ENCODE results near the gene TSSK3. TPM values are rescaled to one million over a fixed set of nuclear protein-coding genes. Genes with fewer than 3 reads are reported as not detected.
A peak's percentile ranks its signal among the peaks of the same experiment; 100 is the strongest.
"Not testable (repeated sequence)": the region's sequence is repeated elsewhere in the genome, so short reads cannot be mapped to it uniquely, and the experiment has no call there.

Gene TSSK3
- total RNA-seq, 4 donors from 2014 or later, result 5.2 TPM; not detected in 3

DNA sequence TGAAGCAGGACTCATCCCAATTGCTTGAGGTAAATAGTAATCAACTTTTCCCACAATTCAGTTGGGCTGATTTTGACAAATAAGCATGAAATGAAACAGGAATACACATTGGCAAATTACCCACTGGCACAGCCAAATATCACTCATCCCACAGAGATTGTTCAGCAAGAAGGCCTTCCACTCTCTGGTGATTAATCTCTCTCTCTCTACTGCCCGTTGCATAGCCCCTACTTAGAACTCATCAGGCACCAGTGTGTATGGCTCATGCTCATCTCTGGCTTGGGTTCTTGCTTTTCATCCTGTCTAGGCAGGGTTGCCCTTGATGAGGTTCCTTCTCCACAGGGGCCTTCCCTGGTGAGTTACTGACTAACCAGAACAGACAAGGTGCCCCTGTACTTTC is 30.8 kb downstream of the TSSK3 start:
- Histone ChIP-seq H3K4me3 (peak overlapping the region in 2 of 4 donors; percentile 68 to 91), H3K27ac (peak overlapping the region in 1 of 4 donors; percentile 87), H3K27me3 (no peaks in the 10 kb centered on the region), H3K36me3 (peaks cover 0 to 38% (median 0%) of the 10 kb centered on the region in 3 donors), H3K4me1 (peaks cover 0 to 23% (median 3%) of the 10 kb centered on the region in 4 donors), H3K9me3 (no peaks in the 10 kb centered on the region)
- no peak for DNase-seq
- TF ChIP-seq, protein P1, sequence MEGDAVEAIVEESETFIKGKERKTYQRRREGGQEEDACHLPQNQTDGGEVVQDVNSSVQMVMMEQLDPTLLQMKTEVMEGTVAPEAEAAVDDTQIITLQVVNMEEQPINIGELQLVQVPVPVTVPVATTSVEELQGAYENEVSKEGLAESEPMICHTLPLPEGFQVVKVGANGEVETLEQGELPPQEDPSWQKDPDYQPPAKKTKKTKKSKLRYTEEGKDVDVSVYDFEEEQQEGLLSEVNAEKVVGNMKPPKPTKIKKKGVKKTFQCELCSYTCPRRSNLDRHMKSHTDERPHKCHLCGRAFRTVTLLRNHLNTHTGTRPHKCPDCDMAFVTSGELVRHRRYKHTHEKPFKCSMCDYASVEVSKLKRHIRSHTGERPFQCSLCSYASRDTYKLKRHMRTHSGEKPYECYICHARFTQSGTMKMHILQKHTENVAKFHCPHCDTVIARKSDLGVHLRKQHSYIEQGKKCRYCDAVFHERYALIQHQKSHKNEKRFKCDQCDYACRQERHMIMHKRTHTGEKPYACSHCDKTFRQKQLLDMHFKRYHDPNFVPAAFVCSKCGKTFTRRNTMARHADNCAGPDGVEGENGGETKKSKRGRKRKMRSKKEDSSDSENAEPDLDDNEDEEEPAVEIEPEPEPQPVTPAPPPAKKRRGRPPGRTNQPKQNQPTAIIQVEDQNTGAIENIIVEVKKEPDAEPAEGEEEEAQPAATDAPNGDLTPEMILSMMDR (IDR thresholded peaks at IDR 0.05), result no peak
- TF ChIP-seq POLR2A (IDR thresholded peaks at IDR 0.05), result no peak

GRCh38 chr1:32393832-32394140 is 31.4 kb downstream of the TSSK3 start:
- TF ChIP-seq, protein P1 (IDR thresholded peaks at IDR 0.05), result no peak
- TF ChIP-seq POLR2A (IDR thresholded peaks at IDR 0.05), result no peak
- H3K4me1 ChIP-seq, result peaks cover 0 to 23% (median 3%) of the 10 kb centered on the region in 4 donors
- H3K9me3 ChIP-seq, result no peaks in the 10 kb centered on the region
- no peaks in the 10 kb centered on the region for H3K27me3 ChIP-seq
- H3K4me3 ChIP-seq, result peak overlapping the region; percentile 63 to 91 (median 71)
- H3K27ac ChIP-seq, result peak overlapping the region; percentile 84 to 90 (median 88)
- peak in 2 of 3 donors; percentile 53 to 78 for DNase-seq
- peaks cover 0 to 31% (median 0%) of the 10 kb centered on the region in 3 donors for H3K36me3 ChIP-seq

- Histone ChIP-seq H3K27me3 (no peaks in the 10 kb centered on the region), H3K36me3 (peaks cover 0 to 26% (median 0%) of the 10 kb centered on the region in 3 donors), H3K9me3 (no peaks in the 10 kb centered on the region), H3K4me3 (peak within 1 kb of the TSS; percentile 63 to 91 (median 71)), H3K4me1 (peaks cover 0 to 23% (median 3%) of the 10 kb centered on the region in 4 donors), H3K27ac (peak within 1 kb of the TSS; percentile 84 to 90 (median 88))
- peak; percentile 80 to 95 for TF ChIP-seq POLR2A (IDR thresholded peaks at IDR 0.05)
- TF ChIP-seq, protein P1 (IDR thresholded peaks at IDR 0.05), result no peak
- DNase-seq, result peak; percentile 99
These were observed 32.0 kb downstream of the TSSK3 start, which contains the start of gene BSDC1 for GRCh38 chr1:32394141-32394889. Gene BSDC1 (minus strand): TSS chr1:32394441. CDS start chr1:32394414, 27 bp downstream.

- no peak for DNase-seq
- Histone ChIP-seq H3K4me1 (peaks cover 0 to 23% (median 3%) of the 10 kb centered on the region in 4 donors), H3K27ac (peak overlapping the region; percentile 84 to 90 (median 88)), H3K27me3 (no peaks in the 10 kb centered on the region), H3K36me3 (peaks cover 0 to 20% (median 0%) of the 10 kb centered on the region in 3 donors), H3K4me3 (peak overlapping the region; percentile 63 to 91 (median 71)), H3K9me3 (no peaks in the 10 kb centered on the region)
- TF ChIP-seq, protein P1 (IDR thresholded peaks at IDR 0.05), result no peak
- TF ChIP-seq POLR2A (IDR thresholded peaks at IDR 0.05), result no peak
These were observed 32.6 kb downstream of the TSSK3 start for GRCh38 chr1:32394890-32395432.

GRCh38 chr1:32396524-32396923 is 34.2 kb downstream of the TSSK3 start:
- not testable (repeated sequence) for H3K4me3 ChIP-seq, H3K9me3 ChIP-seq

GRCh38 chr1:32398401-32398800 is 36.1 kb downstream of the TSSK3 start:
- Histone ChIP-seq H3K27ac (no peak overlapping the region), H3K4me1 (peaks cover 0 to 8% (median 3%) of the 10 kb centered on the region in 4 donors), H3K4me3 (no peak overlapping the region), H3K36me3 (no peaks in the 10 kb centered on the region), H3K9me3 (no peaks in the 10 kb centered on the region), H3K27me3 (no peaks in the 10 kb centered on the region)
- no peak for DNase-seq
- no peak for TF ChIP-seq POLR2A (IDR thresholded peaks at IDR 0.05)
- TF ChIP-seq, protein P1 (IDR thresholded peaks at IDR 0.05), result no peak

More at GRCh38 chr1:32396524-32396923, 34.2 kb downstream of the TSSK3 start:
- not testable (repeated sequence) for H3K27ac ChIP-seq, H3K27me3 ChIP-seq, H3K36me3 ChIP-seq, DNase-seq
- peaks cover 0 to 26% (median 5%) of the 10 kb centered on the region in 4 donors for H3K4me1 ChIP-seq

Data from Peyer's patch (tissue), 4 donors.